Mucosa of gallbladder (tissue), 1 donor: ENCODE measurements around the gene SYT11. TPM values are rescaled to one million over a fixed set of nuclear protein-coding genes. Genes with fewer than 3 reads are reported as not detected.
A peak's percentile ranks its signal among the peaks of the same experiment; 100 is the strongest.
"Not testable (repeated sequence)": the region's sequence is repeated elsewhere in the genome, so short reads cannot be mapped to it uniquely, and the experiment has no call there.

ENCODE experiments used
- DNase-seq: peaks from one replicate; pipeline ENCODE4 v3.0.0-alpha.2; 2020; ENCODE audit warnings: low spot score
- total RNA-seq: library from RNA; stranded (reverse); gene quantifications from one replicate; pipeline ENCODE4 v1.2.1, GENCODE V29; 2021
- donor health status: DM: no; HTN: no; CAD: no.

SYT11 gene
- total RNA-seq, 1 donor from 2014 or later, result 23.4 TPM

DNA sequence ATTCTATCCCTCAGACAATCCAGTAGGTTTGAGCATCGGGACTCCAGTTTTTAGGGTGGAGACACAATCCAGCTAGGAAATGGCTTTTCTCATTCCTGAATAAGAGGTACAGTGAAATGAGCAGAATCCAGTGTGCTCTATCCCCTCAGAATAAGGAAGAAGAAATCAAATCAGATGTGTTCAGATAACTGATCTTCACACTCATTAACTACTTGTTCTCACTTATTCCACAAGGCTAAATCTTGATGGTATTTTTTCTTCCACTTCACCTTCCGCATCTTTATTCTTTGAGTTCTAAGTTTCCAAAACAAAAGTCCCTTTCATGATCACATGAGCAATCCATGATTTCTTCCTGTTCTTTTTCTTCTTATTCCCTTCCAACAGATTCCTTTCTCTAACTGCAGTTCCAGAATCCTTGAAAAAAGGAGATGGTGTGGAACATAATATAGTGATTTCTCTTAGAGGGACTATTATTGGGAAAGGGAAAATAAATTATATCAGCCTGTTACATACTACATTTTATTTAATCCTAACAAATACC lies 1.7 kb downstream of the SYT11 start:
- no peak for DNase-seq

DNA sequence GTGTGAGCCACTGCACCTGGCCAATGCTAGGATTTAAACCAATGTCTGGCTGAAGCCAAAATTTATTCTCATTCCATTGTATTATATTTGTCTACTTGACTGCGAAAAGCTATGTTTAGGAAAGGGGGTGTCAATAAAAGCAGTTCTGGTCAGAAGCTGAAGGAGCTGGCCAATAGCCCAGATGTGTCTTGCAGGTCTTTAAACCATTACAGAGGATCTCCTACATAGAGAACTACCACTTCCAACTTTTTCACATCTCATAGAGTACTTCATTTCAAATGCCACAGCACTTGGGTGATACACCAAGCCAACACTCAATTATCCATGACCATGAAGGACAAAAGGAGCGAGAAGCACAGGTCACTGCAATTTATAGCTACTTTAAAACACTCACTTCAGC lies 2.5 kb downstream of the SYT11 start:
- DNase-seq, result no peak

DNA sequence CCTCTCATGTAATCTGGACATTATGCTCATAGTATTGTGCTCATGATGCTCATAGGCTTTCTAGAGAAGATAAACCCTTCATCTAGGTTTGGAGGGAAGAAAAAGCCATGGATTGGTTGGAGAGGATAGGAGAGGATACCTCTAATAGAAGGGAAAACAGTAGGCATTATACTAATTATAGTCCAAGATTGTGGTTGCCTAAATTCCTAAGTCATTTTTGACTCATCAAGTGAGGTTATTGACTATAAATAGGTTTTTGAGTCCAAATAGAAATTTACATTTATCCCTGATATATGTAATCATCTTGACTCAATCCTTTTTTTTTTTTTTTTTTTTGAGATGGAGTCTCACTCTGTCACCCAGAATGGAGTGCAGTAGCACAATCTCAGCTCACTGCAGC lies 5.0 kb downstream of the SYT11 start:
- no peak for DNase-seq

DNA sequence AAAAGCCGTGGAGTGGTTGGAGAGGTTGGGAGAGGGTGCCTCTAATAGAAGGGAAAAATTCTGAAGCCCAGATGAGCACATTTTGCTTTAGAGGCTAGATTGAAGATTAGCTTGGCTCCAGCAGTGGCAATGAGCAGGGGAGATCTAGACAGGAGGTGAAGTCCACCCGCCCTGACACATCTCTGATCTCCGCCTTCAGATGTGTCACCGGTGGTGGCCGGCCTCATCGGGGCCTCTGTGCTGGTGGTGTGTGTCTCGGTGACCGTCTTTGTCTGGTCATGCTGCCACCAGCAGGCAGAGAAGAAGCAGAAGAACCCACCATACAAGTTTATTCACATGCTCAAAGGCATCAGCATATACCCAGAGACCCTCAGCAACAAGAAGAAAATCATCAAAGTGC lies 8.4 kb downstream of the SYT11 start:
- DNase-seq, result no peak

DNA sequence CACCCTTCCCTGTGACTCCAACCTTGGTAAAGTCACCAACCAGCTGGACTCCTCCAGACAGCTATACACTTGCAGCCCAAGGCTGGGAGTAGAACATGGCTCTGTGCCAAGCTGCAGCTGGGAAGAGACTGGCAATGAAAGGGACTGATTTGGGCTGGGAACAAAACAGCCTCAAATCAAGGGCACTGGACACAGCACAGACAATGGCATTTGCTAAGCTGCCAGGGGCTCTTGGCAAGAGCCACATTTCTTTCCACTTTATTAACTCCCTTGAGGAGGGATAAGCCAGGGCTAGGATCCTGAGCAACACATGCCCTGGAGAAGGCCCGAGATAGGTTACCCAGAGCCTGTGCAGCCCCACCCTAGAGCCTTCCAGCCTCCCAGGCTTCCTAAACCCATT lies 12.0 kb downstream of the SYT11 start:
- DNase-seq, result no peak

- DNase-seq, result no peak
Observed at GRCh38 chr1:155872527-155872926, 13.2 kb downstream of the SYT11 start.

GRCh38 chr1:155873860-155874259 lies 14.5 kb downstream of the SYT11 start:
- DNase-seq, result no peak

- no peak for DNase-seq
Observed at GRCh38 chr1:155877945-155878344, 18.6 kb downstream of the SYT11 start.

GRCh38 chr1:155880251-155880650 lies 20.9 kb downstream of the SYT11 start:
- no peak for DNase-seq

DNA sequence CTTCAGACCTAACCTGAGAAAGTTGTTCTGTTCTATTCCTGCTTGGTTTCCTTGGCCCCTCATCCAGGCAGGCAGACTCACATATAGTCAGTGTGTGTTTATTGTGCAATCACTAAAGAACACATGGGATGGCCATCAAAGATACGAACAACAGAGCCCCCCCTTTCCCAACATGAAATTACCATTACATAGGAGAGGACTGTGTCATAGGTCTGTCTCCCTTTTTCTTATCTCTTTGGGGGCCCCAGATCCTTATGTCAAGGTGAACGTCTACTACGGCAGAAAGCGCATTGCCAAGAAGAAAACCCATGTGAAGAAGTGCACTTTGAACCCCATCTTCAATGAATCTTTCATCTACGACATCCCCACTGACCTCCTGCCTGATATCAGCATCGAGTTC lies 21.6 kb downstream of the SYT11 start:
- DNase-seq, result no peak

DNA sequence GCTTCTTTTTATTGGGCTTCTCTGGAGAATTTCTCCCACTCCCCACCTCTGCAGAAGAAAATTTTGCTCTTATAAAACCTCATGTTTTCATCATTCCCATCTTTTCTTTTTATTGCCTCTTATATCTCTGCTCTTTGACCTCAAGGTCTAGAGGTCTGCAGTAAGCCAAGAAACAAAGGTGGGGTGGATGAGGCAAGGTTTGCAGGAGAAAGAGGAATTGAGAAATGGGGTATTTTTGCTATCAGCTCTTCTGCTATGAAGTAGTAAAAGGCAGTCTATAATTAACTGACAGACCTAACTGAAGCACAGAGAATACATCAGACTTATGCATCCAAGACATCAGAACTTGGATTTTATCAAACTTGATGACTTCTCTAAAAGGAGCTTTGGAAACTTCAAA lies 22.9 kb downstream of the SYT11 start:
- no peak for DNase-seq

- no peak for DNase-seq
Observed at GRCh38 chr1:155882766-155883165, 23.4 kb downstream of the SYT11 start.

DNA sequence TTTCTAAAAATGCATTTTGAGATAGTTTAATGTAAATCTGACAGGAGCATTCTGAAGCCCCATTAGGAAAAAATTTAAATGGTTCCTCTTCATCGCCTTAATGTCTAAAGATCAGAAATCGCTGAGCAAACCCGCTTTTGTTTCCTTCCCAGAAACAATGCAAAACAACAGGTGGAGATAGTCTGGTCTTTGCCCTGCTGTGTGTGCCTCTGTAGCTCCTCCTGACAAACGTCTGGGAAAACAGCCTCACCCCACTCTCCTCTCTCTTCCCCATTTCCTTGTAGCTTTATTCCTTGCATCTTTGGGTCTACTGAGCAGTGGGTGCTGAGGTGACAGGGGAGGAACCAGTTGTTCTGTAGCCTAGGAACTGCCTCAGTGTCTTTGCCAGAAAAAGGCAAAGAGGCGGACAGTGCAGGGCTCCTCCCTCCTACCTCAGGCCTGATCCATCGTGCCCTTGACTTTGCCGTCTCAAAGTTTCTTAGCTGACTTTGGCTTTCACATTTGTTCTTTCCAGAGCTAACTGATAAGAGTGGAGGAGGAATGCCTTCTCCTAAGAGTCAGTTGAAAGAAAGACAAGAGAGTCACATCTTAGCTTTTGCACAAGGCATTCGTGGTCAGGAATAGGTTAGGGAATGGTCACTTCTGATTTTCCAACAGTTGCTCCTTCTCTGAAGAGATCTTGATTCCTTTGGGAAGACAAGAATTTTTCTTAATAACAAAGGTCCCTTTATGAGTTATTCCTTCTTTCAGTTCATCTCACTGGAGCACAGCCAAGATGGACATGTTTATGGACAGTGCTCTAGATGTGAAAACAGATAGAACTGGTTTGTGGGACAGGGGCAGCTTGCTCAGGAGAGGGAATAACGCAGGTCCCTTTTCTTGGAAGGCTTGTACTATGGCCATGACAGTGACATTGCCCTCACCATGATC lies 24.9 kb downstream of the SYT11 start:
- DNase-seq, result peak; percentile 10

- DNase-seq, result no peak
Observed at GRCh38 chr1:155884982-155885381, 25.6 kb downstream of the SYT11 start.

DNA sequence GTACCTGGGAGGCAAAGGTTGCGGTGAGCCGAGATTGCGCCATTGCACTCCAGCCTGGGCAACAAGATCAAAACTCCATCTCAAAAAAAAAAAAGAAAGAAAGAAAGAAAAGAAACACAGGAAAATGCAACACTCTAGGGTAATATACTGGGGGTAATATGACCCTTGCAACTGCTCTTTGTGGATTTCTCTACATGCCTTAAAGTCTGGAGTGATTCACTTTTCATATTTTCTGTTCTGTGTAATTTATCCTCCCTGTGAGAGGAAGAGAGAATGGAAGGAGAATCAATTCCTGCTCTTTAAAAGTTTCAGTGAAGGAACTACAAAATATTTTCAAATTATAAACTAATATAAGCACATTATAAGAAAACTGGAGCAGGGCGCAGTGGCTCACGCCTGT lies 29.1 kb downstream of the SYT11 start:
- DNase-seq, result no peak

- DNase-seq, result no peak
Observed at GRCh38 chr1:155889566-155889965, 30.2 kb downstream of the SYT11 start.

DNA sequence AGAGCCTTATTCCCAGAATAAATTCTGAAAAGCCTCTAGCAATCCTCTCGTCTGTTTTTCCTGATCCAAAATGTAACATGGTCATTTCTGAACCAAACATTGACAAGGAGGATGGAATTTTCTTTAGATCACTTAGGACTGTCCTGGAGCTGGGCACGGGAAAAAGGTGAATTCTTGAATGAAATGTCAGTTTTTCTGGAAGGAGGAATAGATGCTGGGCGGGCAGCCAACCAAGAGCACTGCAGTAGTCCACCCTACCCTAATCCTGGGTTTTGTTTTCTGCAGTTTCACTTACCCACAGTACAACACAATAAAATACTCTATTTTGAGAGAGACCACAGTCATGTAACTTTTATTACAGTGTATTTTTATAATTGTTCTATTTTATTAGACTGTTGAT lies 30.9 kb downstream of the SYT11 start:
- DNase-seq, result no peak

GRCh38 chr1:155892796-155893195 lies 33.4 kb downstream of the SYT11 start:
- no peak for DNase-seq

DNA sequence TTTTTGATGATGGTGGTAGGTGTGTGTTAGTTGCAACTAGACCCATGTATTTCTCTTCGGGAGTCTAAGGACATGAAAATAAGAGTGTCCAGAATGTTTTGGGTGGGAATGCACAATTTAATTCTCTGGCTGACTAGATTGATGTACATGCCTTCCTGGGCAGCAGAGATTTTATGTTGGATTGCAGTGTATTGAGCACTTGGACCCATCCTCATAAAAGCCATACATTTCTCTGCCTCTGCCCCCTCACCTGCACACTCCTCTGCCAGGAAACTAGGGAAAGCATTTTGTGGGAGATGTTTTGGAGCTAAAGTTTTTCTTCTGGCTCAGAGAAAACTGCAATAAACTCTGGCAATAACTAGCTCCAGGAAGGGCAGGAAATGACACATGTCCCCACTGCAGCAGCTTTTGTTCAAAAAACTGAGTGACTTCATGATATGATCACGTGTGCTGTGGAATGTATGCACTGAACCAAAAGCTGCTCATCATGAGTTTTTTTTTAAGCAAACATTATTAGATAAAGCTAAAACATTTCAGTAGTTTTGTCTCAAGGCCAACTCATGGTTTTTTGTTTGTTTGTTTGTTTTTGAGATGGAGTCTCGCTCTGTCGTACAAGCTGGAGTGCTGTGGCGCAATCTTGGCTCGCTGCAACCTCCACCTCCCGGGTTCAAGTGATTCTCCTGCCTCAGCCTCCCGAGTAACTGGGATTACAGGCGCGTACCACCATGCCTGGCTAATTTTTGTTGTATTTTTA lies 34.2 kb downstream of the SYT11 start:
- DNase-seq, result no peak

DNA sequence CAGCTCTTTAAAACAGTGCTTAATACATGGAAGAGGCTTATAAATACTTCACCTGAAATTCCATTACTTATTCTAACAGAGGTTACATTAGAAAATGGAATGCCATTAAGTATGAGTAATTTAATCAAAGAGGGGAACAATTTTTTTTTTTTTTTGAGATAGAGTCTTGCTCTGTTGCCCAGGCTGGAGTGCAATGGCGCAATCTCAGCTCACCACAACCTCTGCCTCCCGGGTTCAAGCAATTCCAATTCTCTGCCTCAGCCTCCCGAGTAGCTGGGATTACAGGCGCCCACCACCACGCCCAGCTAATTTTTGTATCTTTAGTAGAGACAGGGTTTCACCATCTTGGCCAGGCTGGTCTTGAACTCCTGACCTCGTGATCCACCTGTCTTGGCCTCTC lies 36.2 kb downstream of the SYT11 start:
- DNase-seq, result not testable (repeated sequence)

DNA sequence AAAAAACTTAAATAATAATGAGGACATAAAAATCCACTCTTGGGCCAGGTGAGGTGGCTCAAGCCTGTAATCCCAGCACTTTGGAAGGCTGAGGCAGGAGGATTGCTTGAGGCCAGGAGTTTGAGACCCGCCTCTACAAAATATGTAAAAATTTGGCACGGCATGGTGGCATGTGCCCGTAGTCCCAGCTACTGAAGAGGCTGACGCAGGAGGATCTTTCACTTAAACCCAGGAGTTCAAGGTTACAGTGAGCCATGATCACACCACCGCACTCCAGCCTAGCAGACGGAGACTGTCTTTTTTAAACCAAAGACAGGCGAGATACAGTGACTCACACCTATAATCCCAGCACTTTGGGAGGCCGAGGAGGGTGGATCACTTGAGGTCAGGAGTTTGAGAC lies 37.1 kb downstream of the SYT11 start:
- not testable (repeated sequence) for DNase-seq

DNA sequence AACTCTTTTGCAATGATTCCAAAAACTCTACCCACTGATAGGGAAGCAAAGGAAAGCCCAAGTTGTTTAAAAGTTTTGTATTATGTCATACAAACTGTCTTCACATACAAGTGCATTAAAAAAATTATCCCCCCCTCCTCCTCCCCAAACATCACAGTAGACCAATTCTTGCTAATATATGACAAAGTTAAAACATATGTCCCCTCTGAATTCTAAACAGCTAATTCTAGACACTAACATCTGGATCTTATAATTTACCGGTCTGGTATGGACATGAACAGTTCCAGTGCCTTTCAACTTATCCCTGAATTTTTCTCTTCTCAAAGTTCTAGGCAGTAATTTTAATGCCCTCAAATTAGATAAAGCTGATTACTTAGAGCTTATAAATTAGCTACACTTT lies 38.4 kb downstream of the SYT11 start:
- DNase-seq, result no peak

DNA sequence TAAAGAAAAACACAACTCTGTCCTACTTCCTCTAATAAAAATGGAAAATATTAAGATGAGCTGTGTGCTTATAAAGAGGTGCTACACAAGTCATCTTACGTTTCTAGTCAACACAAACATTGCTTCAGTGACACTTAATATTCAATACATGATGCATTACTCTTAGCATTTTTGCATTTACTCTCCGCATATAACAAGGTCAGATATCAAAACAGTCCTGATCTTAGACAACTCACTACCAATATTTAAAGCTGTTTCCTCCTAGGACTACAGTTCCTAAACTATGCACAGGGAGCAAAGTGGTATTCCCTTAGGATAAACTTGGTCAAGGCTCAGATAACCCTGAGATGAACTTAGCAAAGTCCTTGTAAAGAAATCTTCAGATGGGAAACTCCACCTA lies 39.5 kb downstream of the SYT11 start:
- DNase-seq, result no peak
